Panc1 (cell line): ENCODE measurements around the gene SLC6A6. TPM values are rescaled to one million over a fixed set of nuclear protein-coding genes. Genes with fewer than 3 reads are reported as not detected.
A peak's percentile ranks its signal among the peaks of the same experiment; 100 is the strongest.

Source experiments
- ATAC-seq: fragments of 200-7000 bp; cut with Tn5 transposase; 2 replicates; pipeline ENCODE4 v1.9.1; 2020; ENCODE audit warnings: mild to moderate bottlenecking, moderate library complexity
- BruUV-seq: library from RNA; stranded (reverse); fragments of 400-500 nt; replicated peaks from 2 replicates; lab custom pipeline; 2021; lab: Mats Ljungman, UMichigan
- CTCF ChIA-PET: fragments of 300-600 bp; sonication (Branson Sonifier 250); formaldehyde crosslinking; loops from one replicate; lab custom pipeline; 2022; ENCODE audit warnings: antibody characterized with exemption; lab: Charles Lee
- POLR2A ChIA-PET: fragments of 300-600 bp; sonication (Branson Sonifier 250); formaldehyde crosslinking; loops from one replicate; lab custom pipeline; 2022; ENCODE audit warnings: antibody characterized with exemption; lab: Charles Lee
- DNase-seq: peaks from one replicate; pipeline ENCODE4 v3.0.0-alpha.2; 2010; ENCODE audit warnings: low read depth, low spot score
- H3K27ac ChIP-seq: 2 replicates; pipeline ENCODE4 v1.5.1; 2011; ENCODE audit warnings: mild to moderate bottlenecking, low read length, inconsistent platforms
- H3K27me3 ChIP-seq: fragments of 200-500 bp; sonication (Bioruptor generic); 2 replicates; pipeline ENCODE4 v1.6.0; 2014; ENCODE audit warnings: low read length, inconsistent platforms; ENCODE audit not compliant: control insufficient read depth, insufficient read depth
- H3K36me3 ChIP-seq: fragments of 200-500 bp; sonication (Bioruptor generic); 2 replicates; pipeline ENCODE4 v1.5.1; 2014; ENCODE audit warnings: inconsistent platforms, mild to moderate bottlenecking, low read length, moderate library complexity; ENCODE audit not compliant: control insufficient read depth, insufficient read depth
- H3K4me1 ChIP-seq: 2 replicates; pipeline ENCODE4 v1.5.1; 2011; ENCODE audit warnings: inconsistent platforms, mild to moderate bottlenecking, low read length, moderate library complexity; ENCODE audit not compliant: control insufficient read depth, insufficient read depth
- H3K4me3 ChIP-seq, 2 experiments: 2 replicates each; pipeline ENCODE4 v1.5.1; 2011 to 2012; ENCODE audit warnings: low read depth in 2 of 2, low read length in 2 of 2, mild to moderate bottlenecking in 2 of 2, inconsistent platforms in 1 of 2, moderate library complexity in 1 of 2
- H3K9me3 ChIP-seq: fragments of 200-500 bp; sonication (Bioruptor generic); 2 replicates; pipeline ENCODE4 v1.5.1; 2014; ENCODE audit warnings: low read depth, mild to moderate bottlenecking, inconsistent platforms, low read length, moderate library complexity; ENCODE audit not compliant: control insufficient read depth, insufficient read depth
- POLR2AphosphoS5 ChIP-seq: IDR thresholded peaks from 2 replicates; pipeline ENCODE4 v1.6.1; 2012; ENCODE audit warnings: mild to moderate bottlenecking, low read depth, low read length, moderate library complexity
- SIN3A ChIP-seq: IDR thresholded peaks from 2 replicates; pipeline ENCODE4 v1.6.1; 2012; ENCODE audit warnings: low read depth, mild to moderate bottlenecking, low read length, moderate library complexity, borderline replicate concordance; ENCODE audit not compliant: insufficient read depth
- TCF7L2 ChIP-seq: IDR thresholded peaks from 2 replicates; pipeline ENCODE4 v1.6.1; 2011; ENCODE audit warnings: mild to moderate bottlenecking, low read depth, low read length, inconsistent platforms
- in situ Hi-C: cut with HindIII; loops from 2 replicates; pipeline ENCODE4 v1.10.0; 2016; ENCODE audit warnings: low sequenced_read_pairs, low pct_unique_long_range_greater_than_20kb
- intact Hi-C: fragments of 100-400 bp; cut with micrococcal nuclease; formaldehyde crosslinking; loops from one replicate; pipeline ENCODE4 v1.10.0; 2022; ENCODE audit not compliant: unreplicated experiment
- total RNA-seq: library from RNA; stranded (reverse); gene quantifications from one replicate; pipeline ENCODE4 v1.2.1, GENCODE V29; 2021; ENCODE audit not compliant: unreplicated experiment
- TF ChIP-seq, protein P1 (sequence below), 2 experiments: IDR thresholded peaks; 2 replicates each; pipeline ENCODE4 v1.6.1; 2011 to 2012; ENCODE audit warnings: low read depth in 2 of 2, control low read depth in 1 of 2, low read length in 1 of 2, mild to moderate bottlenecking in 1 of 2, moderate library complexity in 1 of 2; ENCODE audit not compliant: insufficient read depth in 1 of 2
- TF ChIP-seq, protein P2 (sequence below): fragments of 450-650 bp; IDR thresholded peaks from 2 replicates; pipeline ENCODE4 v1.5.1; 2017; ENCODE audit warnings: mild to moderate bottlenecking

The SLC6A6 gene
- total RNA-seq, 1 experiment from 2014 or later: 61.0 TPM

DNA sequence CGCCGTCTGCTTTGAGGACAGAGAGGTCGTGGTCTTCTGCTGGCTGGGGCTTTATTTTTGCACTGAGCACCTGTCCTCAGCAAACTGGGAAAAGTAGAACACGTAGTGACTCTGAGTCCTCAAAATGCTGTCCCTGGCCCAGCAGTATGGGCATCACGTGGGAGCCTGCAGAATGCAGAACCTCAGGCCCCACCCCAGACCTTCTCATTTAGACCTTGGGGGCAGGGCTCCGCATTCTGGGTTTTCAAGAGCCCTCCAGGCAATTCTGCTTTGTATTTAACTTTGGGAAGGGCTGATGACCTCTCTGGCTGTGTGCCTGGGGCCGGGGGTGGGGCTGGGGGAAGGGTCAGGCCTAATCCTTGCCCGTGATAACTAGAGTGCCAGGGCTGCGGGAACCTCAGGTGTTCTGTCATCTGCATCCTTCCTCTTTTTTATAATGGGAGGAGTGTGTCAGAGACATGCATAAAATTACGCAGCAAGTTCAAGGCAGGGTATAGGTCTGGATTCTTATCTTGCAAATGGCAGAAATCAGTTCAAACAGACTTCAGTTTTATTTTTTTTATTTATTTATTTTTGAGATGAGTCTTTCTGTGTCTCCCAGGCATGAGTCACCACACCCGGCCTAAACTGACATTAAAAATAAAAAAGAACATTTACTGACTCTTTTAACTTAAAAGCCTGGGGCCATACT is 11.1 kb downstream of the SLC6A6 start:
- POLR2A ChIA-PET: interaction anchor here (0.6 kb wide), 1 partner anchor 1959 kb away, joined by 4 read pairs; no protein-coding TSS in a partner anchor
- intact Hi-C loops (loop anchor here (5.0 kb wide), 1 partner anchor 151 kb away; no protein-coding TSS in a partner anchor), in situ Hi-C loops (no loop called here)
- DNase-seq (no peak), ATAC-seq (0 out of 2 replicates have a peak, but pooled peaks have one; percentile 14)
- no peaks in the 10 kb centered on the region for H3K9me3 ChIP-seq
- H3K27me3 ChIP-seq: no peaks in the 10 kb centered on the region
- TF ChIP-seq TCF7L2 (no peak), POLR2AphosphoS5 (no peak), SIN3A (no peak)
- TF ChIP-seq, protein P1, sequence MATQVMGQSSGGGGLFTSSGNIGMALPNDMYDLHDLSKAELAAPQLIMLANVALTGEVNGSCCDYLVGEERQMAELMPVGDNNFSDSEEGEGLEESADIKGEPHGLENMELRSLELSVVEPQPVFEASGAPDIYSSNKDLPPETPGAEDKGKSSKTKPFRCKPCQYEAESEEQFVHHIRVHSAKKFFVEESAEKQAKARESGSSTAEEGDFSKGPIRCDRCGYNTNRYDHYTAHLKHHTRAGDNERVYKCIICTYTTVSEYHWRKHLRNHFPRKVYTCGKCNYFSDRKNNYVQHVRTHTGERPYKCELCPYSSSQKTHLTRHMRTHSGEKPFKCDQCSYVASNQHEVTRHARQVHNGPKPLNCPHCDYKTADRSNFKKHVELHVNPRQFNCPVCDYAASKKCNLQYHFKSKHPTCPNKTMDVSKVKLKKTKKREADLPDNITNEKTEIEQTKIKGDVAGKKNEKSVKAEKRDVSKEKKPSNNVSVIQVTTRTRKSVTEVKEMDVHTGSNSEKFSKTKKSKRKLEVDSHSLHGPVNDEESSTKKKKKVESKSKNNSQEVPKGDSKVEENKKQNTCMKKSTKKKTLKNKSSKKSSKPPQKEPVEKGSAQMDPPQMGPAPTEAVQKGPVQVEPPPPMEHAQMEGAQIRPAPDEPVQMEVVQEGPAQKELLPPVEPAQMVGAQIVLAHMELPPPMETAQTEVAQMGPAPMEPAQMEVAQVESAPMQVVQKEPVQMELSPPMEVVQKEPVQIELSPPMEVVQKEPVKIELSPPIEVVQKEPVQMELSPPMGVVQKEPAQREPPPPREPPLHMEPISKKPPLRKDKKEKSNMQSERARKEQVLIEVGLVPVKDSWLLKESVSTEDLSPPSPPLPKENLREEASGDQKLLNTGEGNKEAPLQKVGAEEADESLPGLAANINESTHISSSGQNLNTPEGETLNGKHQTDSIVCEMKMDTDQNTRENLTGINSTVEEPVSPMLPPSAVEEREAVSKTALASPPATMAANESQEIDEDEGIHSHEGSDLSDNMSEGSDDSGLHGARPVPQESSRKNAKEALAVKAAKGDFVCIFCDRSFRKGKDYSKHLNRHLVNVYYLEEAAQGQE (IDR thresholded peaks at IDR 0.05; ENCODE audit: insufficient read depth in 1 of 2, low read depth in 2 of 2, low read length in 1 of 2): no peak
- TF ChIP-seq, protein P2, sequence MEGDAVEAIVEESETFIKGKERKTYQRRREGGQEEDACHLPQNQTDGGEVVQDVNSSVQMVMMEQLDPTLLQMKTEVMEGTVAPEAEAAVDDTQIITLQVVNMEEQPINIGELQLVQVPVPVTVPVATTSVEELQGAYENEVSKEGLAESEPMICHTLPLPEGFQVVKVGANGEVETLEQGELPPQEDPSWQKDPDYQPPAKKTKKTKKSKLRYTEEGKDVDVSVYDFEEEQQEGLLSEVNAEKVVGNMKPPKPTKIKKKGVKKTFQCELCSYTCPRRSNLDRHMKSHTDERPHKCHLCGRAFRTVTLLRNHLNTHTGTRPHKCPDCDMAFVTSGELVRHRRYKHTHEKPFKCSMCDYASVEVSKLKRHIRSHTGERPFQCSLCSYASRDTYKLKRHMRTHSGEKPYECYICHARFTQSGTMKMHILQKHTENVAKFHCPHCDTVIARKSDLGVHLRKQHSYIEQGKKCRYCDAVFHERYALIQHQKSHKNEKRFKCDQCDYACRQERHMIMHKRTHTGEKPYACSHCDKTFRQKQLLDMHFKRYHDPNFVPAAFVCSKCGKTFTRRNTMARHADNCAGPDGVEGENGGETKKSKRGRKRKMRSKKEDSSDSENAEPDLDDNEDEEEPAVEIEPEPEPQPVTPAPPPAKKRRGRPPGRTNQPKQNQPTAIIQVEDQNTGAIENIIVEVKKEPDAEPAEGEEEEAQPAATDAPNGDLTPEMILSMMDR: no peak
- CTCF ChIA-PET: no interaction called here
- no peak overlapping the region for H3K4me3 ChIP-seq
- BruUV-seq: no TSS peak
- peaks cover 58% of the 10 kb centered on the region for H3K4me1 ChIP-seq
- H3K36me3 ChIP-seq: no peaks in the 10 kb centered on the region
- H3K27ac ChIP-seq: peak overlapping the region; percentile 57

DNA sequence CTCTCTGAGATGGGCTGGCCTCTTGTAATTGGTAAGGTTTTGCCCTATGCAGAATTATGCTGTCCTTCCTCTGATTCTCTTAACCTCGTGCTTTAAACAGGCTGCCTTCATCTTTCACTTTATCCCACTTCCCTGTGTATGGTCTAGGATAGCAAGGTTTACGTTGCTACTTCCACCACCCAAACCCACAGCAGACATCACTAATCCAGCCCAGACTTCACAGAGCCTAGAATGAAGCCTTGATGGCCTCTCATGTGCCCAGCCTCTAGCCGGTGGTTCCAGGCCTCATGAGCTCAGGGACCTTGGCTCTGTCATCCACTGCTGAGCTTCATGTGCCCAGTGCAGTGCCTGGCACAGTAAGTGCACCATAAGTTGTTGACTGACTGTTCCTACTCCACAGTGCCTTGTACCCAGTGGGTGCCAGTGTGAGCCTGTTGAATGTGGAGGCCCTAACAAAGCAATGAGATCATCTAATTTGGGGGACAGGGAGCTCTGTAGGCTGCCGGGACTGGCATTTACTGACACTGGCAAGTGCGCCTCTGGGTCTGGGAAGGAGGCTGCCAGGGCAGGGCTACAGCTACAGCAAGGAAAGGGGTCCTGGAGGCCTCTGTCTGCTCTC is 12.5 kb downstream of the SLC6A6 start:
- in situ Hi-C loops (no loop called here), intact Hi-C loops (loop anchor here (5.0 kb wide), 1 partner anchor 153 kb away; no protein-coding TSS in a partner anchor)
- no TSS peak for BruUV-seq
- ATAC-seq: no peak
- H3K9me3 ChIP-seq: no peaks in the 10 kb centered on the region
- no peaks in the 10 kb centered on the region for H3K27me3 ChIP-seq
- H3K4me1 ChIP-seq: peaks cover 67% of the 10 kb centered on the region
- DNase-seq: no peak
- POLR2A ChIA-PET: interaction anchor here (0.6 kb wide), 1 partner anchor 56 kb away, joined by 11 read pairs; no protein-coding TSS in a partner anchor
- CTCF ChIA-PET: no interaction called here
- peak overlapping the region; percentile 29; the same call in 1 of the 2 replicates for H3K27ac ChIP-seq
- TF ChIP-seq, protein P1 (IDR thresholded peaks at IDR 0.05; ENCODE audit: insufficient read depth in 1 of 2, low read depth in 2 of 2, low read length in 1 of 2): no peak
- no peak for TF ChIP-seq POLR2AphosphoS5
- TF ChIP-seq, protein P2: no peak
- no peak for TF ChIP-seq TCF7L2
- TF ChIP-seq SIN3A: no peak
- no peaks in the 10 kb centered on the region for H3K36me3 ChIP-seq
- no peak overlapping the region for H3K4me3 ChIP-seq
